ENCODE results near the gene GTF2A1L.
"Not testable (repeated sequence)": the region's sequence is repeated elsewhere in the genome, so short reads cannot be mapped to it uniquely, and the experiment has no call there.

Gene GTF2A1L, protein sequence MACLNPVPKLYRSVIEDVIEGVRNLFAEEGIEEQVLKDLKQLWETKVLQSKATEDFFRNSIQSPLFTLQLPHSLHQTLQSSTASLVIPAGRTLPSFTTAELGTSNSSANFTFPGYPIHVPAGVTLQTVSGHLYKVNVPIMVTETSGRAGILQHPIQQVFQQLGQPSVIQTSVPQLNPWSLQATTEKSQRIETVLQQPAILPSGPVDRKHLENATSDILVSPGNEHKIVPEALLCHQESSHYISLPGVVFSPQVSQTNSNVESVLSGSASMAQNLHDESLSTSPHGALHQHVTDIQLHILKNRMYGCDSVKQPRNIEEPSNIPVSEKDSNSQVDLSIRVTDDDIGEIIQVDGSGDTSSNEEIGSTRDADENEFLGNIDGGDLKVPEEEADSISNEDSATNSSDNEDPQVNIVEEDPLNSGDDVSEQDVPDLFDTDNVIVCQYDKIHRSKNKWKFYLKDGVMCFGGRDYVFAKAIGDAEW

DNA sequence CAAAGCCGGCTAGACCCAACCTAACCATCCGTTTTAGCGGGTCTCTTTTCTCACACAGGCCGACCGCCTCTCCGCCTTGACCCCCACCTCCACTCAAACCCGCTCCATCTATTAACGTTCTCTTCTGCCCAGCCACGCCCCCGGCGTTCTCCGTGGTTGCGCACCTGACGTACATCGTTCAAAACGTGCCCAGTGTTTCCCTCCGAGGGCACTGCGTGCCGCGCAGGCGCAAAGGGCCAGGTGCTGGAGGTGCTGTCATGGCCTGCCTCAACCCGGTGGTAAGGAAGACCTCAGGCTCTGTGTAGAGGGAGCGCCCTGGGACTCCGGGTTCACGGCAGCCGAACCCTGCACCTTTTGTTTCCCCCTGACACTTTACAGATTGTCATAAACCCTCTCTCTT, at the start of gene GTF2A1L:
GTF2A1L (plus strand) TSS at position 239 of the 400 bp plus-strand sequence; CDS start at position 258, 19 bp downstream.
- DNase-seq (ENCODE audit: low read depth, low spot score): no peak

DNA sequence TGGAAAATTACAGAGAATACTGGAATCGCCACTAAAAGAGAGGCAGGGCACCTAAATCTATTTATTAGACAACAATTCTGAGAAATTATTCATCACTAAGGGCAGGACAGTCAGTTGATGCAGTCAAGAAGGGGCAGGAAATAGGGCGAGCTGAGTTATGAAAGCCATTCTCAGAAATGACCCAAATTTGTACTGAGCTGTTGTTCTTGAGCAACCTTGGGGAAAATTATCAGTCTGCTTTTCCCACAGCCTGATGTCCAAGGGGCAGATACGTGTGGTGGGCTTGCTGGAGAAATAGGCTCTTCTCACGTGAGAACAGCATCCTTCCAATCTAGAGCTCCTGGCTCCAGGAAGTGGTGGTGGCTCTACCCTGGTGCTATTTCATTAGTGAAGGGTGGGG, 49.1 kb upstream of the GTF2A1L start:
- DNase-seq (ENCODE audit: low read depth, low spot score): no peak

DNA sequence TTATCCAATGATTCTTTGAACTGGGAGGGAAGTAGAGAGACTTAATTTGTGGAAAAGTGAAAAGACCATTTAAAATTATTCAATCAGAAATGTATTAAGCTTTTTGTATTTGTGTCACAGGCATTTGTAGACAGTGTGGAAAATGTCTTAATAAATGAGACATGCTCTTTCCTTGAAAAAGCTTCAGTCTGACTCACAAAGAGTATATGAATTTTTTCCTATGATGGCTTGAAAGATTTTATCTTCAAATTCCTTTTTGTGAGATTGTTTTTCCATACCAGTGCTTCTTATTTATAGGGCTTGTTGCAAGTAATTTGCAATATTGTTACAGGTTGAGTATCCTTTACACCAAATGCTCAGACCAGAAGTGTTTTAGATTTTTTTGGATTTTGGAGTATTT, 48.2 kb upstream of the GTF2A1L start:
- DNase-seq (ENCODE audit: low read depth, low spot score): no peak

DNA sequence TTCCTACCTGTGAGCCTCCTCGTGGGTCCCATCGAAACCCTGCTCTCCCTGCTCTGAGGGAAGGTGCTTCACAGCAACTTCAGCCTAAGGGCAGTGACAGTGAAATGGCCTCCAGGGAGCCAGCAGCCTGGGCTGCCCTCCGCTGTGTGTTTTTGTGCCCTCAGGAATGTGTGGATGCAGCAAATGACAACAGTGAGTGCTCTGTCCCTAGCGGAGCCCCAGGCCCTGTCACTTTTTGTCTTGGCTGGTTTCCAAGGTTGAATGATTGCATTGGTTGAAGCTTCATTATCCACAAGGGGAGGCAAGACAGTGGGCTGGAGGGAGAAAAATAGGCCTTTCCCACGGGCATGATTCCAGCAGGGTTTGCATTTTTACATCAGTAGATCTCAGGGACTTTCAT, 44.8 kb upstream of the GTF2A1L start:
- DNase-seq (ENCODE audit: low read depth, low spot score): no peak

DNA sequence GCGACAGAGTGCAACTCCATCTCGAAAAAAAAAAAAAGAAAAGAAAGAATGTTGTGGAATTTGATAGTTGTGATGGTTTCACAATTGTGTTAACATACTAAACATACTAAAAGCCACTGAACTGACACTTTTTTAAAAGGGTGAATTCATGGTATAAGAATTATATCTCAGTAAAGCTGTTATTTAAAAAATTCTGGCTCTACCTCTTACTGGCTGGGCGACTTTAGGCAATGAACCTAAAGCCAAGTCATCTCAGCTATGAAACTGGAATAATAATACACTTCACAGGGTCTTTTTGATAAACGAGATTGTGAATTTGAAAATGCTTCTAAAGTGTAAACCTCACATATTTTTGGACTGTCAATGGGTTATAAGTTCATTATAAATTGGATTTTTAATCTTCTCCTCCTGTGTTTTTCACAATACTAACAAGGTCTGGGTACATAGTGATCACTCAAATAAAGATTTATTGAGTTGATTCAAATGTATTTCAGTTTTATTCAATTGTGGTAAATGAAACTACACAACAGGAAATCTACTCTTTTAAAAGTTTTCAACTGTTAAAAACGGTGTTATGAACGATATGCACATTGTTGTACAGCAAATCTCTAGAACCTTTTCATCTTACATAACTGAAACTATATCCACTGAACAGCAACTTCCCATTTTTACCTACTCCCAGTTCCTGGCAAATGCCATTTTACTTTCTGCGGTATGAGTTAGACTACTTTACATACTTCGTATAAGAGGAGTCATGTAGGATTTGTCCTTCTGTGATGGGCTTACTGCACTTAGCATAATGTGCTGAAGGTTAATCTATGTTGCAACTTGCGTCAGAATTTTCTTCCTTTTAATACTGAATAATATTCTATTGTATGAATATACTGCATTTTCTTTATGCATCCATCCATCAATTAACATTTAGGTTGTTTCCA, 43.0 kb upstream of the GTF2A1L start:
- DNase-seq (ENCODE audit: low read depth, low spot score): no peak

DNA sequence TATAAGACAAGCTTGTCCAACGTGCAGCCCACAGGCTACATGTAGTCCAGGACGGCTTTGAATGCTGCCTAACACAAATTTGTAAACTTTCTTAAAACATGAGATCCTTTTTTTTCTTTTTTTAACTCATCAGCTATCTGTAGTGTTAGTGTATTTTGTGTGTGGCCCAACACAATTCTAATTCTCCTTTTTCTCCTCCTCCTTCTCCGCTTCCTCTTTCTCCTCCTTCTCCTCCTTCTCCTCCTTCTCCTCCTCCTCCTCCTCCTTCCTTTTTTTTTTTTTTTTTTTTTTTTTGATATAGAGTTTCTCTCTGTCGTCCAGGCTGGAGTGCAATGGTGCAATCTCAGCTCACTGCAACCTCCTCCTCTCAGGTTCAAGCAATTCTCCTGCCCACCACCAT, 39.3 kb upstream of the GTF2A1L start:
- DNase-seq (ENCODE audit: low read depth, low spot score): no peak

DNA sequence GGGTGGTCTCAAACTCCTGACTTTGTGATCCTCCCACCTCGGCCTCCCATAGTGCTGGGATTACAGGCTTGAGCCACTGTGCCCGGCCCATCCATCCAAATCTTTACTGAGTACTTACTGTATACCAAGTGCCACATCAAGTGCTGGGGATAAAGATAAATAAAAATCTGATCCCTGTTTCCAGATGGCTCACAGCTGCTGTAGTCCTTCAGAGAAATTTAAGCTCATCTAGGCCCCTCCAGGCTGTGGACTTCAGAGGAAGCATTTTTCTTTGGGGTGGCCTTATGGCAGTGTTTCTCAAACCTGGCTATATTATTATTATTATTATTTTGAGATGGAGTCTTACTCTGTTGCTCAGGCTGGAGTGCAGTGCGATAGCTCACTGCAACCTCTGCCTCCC, 33.7 kb upstream of the GTF2A1L start:
- no peak for DNase-seq (ENCODE audit: low read depth, low spot score)

DNA sequence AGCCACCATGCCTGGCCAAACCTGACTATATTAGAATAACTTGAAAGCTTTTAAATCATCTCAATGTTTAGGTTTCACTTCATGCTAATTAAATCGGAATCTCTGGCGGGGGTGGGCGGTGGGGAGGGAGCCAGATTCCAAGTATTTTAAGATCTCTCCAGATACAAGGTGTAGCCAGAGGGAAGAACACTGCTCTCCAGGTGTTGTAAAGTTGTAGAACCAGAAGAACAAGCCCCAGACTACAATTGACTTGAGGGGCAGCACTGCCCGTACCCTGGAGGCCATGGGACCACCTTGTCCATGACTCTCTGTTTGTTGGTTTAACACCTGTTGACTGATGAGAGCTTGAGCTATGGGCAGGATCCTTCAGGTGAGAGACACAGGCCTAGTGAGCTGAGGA, 33.1 kb upstream of the GTF2A1L start:
- no peak for DNase-seq (ENCODE audit: low read depth, low spot score)

DNA sequence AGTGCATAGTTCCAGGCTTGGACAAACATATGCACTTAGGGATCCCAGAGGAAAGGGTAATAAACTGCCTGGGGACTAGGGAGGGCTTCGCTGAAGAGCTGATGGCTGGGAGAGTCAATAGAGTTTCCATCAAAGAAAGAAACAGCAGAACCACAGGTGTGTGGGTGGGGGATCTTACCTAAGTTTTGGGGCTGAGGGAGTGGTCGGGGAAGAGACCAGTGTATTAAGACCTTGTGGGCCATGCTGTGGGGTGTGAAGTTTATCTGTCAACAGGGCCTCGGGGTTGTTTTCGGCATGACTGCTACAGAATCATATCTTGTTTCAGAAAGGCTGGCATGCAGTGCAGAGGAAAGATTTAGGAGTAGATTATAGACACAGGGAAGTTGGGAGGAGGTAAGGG, 31.2 kb upstream of the GTF2A1L start:
- no peak for DNase-seq (ENCODE audit: low read depth, low spot score)

DNA sequence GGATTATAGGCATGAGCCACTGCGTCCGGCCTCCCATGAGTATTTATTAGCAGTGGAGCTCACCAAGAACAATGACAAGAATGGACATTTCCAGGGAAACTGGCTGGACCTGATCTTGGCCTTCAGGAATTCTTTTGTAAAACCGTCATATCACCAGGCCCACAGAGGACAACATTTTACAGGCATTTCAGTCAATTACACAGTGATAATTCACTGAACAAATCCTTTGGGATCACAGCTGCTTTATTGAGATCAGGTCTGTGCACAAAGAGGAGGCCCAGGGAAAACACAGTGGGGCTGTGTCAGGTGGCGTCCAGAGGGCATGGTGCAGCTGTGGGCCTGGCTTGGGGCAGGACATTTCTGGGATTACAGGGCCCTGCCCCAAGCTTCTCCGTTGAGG, 30.1 kb upstream of the GTF2A1L start:
- DNase-seq (ENCODE audit: low read depth, low spot score): no peak

DNA sequence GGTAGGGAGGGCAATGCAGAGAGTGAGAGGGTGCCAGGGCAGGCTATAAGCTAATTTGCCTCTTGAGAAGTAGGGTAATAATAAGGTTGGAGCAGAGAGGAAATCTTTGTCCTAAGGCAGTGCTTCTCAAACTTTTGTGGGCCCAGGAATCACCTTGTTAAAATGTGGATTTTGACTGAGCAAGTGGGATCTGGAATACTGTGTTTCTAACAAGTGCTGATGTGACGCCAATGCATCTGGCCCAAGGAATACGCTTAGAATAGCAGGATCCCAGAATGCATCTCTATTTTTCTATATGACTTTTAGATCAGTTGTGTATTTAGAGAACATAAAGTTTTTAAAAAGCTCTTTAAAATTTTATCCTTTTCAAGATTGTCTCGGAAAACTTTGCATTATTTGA, 29.7 kb upstream of the GTF2A1L start:
- DNase-seq (ENCODE audit: low read depth, low spot score): no peak

DNA sequence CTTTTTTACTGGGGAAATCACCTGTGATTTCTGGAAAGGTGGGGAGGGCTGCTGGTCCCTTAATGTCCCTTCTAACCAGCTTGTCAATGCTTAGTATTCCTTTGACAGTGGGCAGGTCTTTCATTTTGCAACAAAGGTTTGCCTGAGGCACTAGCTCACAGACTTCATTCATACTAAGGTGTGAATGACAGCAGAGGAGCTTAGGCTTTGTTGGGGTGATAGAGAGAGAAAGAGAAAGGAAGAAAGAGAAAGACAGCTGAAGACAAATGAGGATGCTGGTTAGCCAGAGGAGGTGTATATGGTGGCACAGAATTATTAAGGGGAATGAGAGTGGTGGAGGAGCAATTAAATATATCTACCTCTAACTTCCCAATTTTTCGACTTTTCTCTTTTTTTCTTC, 28.9 kb upstream of the GTF2A1L start:
- no peak for DNase-seq (ENCODE audit: low read depth, low spot score)

DNA sequence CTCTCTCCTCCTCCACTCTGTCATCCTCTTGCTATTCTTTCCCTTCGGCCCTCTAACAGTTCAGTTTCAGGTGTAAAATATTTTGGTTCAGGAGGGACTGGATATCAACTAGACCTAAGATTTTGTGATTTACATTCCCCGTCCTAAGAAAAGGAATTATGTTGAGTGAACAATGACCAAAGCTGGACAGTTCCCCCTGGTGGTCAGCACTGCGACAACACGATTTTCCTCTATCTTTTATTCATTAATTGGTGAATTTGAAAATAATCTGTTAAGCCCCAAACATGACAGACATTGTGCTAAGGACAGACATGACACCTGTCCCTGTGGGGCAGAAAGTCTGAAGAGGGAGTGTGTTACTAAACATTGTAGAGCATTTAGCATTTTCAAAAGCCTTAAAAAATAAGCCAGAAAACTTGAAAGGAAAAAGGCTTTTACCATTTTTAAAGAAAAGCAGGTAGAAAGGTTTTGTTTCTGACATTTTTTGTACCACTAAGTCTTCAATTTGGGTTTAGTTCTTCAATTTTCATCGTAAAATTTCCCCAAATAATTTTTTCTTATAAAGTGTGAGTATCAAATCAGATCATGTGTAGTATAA, 28.4 kb upstream of the GTF2A1L start:
- DNase-seq (ENCODE audit: low read depth, low spot score): no peak

DNA sequence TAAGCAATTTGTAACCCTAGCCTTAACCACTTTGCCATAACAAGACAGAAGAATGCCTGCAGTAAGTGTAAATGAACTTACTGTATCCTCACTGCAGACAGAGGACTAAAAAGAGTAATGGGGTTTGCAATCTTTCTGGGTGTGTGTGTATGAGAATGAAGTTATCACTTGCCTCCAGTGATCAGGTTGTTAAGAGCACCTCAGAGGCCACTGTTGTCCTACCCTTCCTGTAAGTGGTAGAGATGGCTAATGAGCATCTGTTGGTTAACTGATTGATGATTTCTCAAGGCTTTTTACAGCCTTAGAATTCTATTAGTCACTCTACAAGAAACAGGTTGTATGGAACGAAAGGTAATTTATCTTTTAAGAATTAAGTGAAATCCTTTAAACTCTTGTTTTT, 27.6 kb upstream of the GTF2A1L start:
- DNase-seq (ENCODE audit: low read depth, low spot score): no peak

DNA sequence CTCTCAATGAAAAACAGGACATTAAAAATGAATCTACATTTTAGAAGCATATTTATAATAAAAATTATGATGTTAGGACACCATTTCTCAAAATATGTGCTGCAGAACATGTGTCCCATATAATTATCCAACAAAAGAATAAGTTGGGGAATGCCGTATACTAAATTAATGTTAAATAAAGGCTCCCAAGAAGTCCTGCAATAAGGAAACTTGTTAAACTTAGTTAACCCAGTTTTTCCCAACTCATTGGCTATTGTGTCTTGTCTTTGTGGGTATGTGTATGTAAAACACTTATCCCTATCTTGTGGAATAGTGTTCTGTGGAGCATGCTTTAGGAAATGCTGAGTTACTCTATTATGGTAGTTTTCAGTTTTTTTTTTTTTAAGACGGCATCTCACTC, 25.6 kb upstream of the GTF2A1L start:
- no peak for DNase-seq (ENCODE audit: low read depth, low spot score)

DNA sequence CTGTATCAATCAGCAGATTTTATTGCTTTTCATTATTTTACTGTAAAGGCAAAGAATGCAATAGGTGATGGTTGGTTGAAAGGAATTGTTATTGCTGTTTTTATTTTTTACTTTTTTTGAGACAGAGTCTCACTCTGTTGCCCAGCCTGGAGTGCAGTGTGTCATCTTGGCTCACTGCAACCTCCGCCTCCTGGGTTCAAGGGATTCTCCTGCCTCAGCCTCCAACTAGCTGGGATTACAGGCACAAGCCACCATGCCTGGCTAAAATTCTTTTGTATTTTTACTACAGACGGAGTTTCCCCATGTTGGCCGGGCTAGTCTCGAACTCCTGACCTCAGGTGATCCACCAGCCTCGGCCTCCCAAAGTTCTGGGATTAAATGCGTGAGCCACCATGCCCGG, 20.9 kb upstream of the GTF2A1L start:
- not testable (repeated sequence) for DNase-seq (ENCODE audit: low read depth, low spot score)

DNA sequence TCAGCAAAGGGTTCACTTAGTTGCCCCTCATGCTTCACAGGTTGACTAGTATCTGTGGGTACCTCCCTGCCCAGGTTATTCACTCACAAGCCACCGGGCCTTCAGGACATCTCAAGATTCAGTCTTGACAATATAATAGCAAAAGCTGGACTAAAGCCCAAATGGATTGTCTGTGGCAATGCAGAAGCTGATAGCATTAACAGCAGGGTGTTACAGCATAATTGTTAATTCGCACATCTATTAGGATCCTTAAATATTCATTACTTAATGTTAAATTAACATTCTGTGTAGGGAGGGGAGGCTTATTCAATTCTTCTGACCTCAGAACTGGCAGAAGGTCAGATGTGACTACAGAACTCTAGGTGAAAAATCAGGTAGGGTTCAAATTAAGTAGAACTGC, 20.2 kb upstream of the GTF2A1L start:
- DNase-seq (ENCODE audit: low read depth, low spot score): no peak

DNA sequence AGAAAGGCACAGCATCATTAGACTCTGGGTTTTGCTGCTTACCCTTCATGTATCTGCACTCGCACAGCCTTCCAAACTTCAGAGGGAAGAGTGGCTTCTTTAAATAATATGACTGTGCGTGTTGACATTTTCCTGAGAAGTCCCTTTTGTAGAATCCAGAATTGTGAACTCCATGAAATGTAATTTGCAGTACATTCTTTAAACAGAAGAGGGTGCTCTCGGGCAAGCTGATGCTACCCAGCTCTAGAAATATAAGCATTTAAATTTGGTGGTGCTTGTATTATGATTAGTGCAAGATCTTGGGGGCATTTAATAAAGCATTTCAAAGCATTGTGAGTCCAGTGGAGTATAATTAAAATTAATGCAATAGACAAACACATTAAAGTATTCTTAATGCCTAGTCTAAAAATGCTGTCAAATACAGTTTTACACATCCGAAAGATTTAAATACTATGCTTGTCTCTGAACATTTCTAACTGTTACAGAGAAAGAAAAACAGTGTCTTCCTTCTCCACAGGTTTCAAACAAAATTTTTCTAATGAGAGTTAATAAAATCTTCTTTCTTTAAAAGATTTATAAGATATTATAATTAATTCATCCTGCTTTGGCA, 17.3 kb upstream of the GTF2A1L start:
- no peak for DNase-seq (ENCODE audit: low read depth, low spot score)

DNA sequence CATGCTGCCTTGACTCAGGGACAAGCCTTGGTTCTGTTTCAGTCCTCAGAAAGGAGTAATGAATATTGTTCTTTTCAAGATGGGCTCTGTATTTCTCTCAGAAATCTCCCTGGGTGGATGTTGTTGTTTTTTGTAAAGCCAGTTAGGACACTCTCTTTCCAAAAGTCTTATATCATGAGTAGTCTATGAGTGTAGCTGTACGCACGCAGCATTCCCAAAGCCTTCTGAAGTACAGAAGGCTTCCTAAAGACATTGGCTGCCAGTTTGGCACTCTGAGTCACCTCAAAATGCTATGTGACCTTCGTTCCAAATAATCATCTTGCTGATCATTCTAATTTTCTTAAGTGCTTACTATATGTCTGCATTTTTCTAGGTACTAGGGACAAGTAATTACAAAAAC, 16.7 kb upstream of the GTF2A1L start:
- no peak for DNase-seq (ENCODE audit: low read depth, low spot score)

DNA sequence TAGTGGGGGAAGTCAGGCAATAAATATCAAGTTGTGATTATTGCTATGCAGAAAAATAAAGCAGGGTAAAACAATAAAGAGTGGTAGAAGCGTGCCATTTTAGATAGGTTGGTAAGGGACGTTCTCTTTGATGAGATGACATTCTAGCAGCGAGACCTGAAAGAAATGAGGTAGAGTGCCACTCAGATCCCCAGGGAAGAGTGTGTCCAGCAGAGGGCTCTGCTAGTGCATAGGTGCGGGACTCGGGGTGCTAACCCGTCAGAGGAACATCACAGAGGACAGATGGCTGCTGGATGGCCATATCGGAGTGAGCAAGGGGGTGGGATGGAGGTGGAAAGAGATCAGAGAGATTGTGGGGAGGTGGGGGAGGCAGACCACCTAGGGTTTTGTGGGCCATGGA, 16.3 kb upstream of the GTF2A1L start:
- no peak for DNase-seq (ENCODE audit: low read depth, low spot score)

DNA sequence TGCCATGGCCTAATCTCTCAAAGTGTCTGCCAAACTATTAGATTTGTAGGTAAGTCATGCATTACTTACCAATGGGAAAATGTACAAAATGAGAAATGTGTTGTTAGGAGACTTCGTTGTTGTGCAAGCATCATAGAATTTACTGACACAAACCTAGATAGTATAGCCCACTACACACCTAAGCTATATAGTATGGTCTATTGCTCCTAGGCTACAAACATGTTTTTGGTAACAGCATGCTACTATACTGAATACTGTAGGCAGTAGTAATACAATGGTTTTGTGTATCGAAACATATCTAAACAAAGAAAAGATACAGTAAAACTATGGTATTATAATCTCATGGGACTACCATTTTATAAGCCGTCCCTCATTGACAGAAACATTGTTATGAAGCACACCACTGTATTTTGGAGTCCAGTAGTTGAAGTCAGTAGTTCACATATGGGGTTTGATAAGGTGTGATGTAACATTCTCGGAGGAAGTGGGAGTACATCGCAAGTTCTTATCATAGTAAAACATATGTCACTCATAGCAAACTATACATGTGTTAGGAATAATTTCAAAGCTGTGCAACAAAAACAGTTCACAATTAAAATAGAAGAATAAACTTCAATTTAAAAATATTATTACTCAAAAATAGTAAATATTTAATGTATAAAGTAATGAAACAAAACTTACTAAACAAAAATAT, 12.0 kb upstream of the GTF2A1L start:
- DNase-seq (ENCODE audit: low read depth, low spot score): no peak

Measured in activated naive CD8-positive, alpha-beta T cell treated with anti-CD3 and anti-CD28 coated beads, Interleukin-2, amount 50 U/mL, for 16 hours (primary cell).